GM21619 (cell line): Measurements from ENCODE around the gene C6orf89.

Source experiments
- ATAC-seq: cut with Tn5 transposase; IDR thresholded peaks from one replicate; pipeline ENCODE4 v1.9.1; 2021; ENCODE audit not compliant: unreplicated experiment

The C6orf89 gene

GRCh38 chr6:36885461-36886401 lies at the start of gene C6orf89:
Gene C6orf89, plus strand, starts transcription at chr6:36885952. Its CDS starts 13,493 bp downstream, at chr6:36899445.
- peak; percentile 95 for ATAC-seq

- ATAC-seq, result no peak
Observed at GRCh38 chr6:36836111-36837021, 49.4 kb upstream of the C6orf89 start.

- no peak for ATAC-seq
Observed at GRCh38 chr6:36837022-36837339, 48.8 kb upstream of the C6orf89 start.

GRCh38 chr6:36837686-36838085 lies 48.1 kb upstream of the C6orf89 start:
- no peak for ATAC-seq

- ATAC-seq, result no peak
Observed at GRCh38 chr6:36838896-36839748, 46.6 kb upstream of the C6orf89 start, which contains the start of gene CPNE5. Gene CPNE5, minus strand, starts transcription at chr6:36839444. Its CDS starts 67 bp downstream, at chr6:36839377.

GRCh38 chr6:36839749-36840431 lies 45.9 kb upstream of the C6orf89 start:
- ATAC-seq, result no peak

GRCh38 chr6:36840432-36841403 lies 45.0 kb upstream of the C6orf89 start:
- no peak for ATAC-seq

GRCh38 chr6:36841756-36842155 lies 44.0 kb upstream of the C6orf89 start:
- ATAC-seq, result no peak

GRCh38 chr6:36843170-36843569 lies 42.6 kb upstream of the C6orf89 start:
- no peak for ATAC-seq

- no peak for ATAC-seq
Observed at GRCh38 chr6:36844232-36845170, 41.3 kb upstream of the C6orf89 start.

- ATAC-seq, result no peak
Observed at GRCh38 chr6:36845233-36845632, 40.5 kb upstream of the C6orf89 start.

- no peak for ATAC-seq
Observed at GRCh38 chr6:36847152-36847551, 38.6 kb upstream of the C6orf89 start.

- no peak for ATAC-seq
Observed at GRCh38 chr6:36847991-36848390, 37.8 kb upstream of the C6orf89 start.

- no peak for ATAC-seq
Observed at GRCh38 chr6:36848658-36849441, 36.9 kb upstream of the C6orf89 start.

- no peak for ATAC-seq
Observed at GRCh38 chr6:36850021-36850420, 35.7 kb upstream of the C6orf89 start.

GRCh38 chr6:36851149-36851614 lies 34.6 kb upstream of the C6orf89 start:
- ATAC-seq, result no peak

GRCh38 chr6:36851626-36852025 lies 34.1 kb upstream of the C6orf89 start:
- no peak for ATAC-seq
